ENCODE data around the gene TRIM67.

GRCh38 chr1:231121533-231121932, 40.3 kb upstream of the TRIM67 start:
- TF ChIP-seq CTCF (conservative IDR thresholded peaks at IDR 0.05; ENCODE audit: low read depth, low read length) (no peak), EZH2 (IDR thresholded peaks at IDR 0.05; ENCODE audit: borderline replicate concordance, low read depth, low read length, poor library complexity, severe bottlenecking) (no peak)

All from A673 (cell line).